GM12878 (cell line): ENCODE measurements around the gene PCCA. TPM values are rescaled to one million over a fixed set of nuclear protein-coding genes. Genes with fewer than 3 reads are reported as not detected.

Experiments
- ATAC-seq: fragments of 200-7000 bp; cut with Tn5 transposase; 3 replicates; pipeline ENCODE4 v1.9.1; 2020; ENCODE audit warnings: mild to moderate bottlenecking, moderate library complexity
- BruUV-seq: library from RNA; stranded (reverse); fragments of 400-500 nt; replicated peaks from 2 replicates; lab custom pipeline; 2021; lab: Mats Ljungman, UMichigan
- CTCF ChIA-PET: fragments of 300-600 bp; sonication (Branson Sonifier 250); formaldehyde crosslinking; extraction: SDS; loops from one replicate; lab custom pipeline; 2021; ENCODE audit warnings: inconsistent platforms; lab: Yijun Ruan, JAX
- POLR2A ChIA-PET: fragments of 350-600 bp; formaldehyde crosslinking; extraction: SDS; loops from one replicate; lab custom pipeline; 2021; ENCODE audit warnings: inconsistent platforms; lab: Charles Lee
- RAD21 ChIA-PET: fragments of 300-600 bp; sonication (Branson Sonifier 250); formaldehyde crosslinking; loops from one replicate; lab custom pipeline; 2023; ENCODE audit warnings: antibody characterized with exemption; ENCODE audit not compliant: unreplicated experiment; lab: Charles Lee
- SMC1A ChIA-PET: fragments of 300-600 bp; sonication (Branson Sonifier 250); formaldehyde crosslinking; loops from one replicate; lab custom pipeline; 2023; ENCODE audit not compliant: unreplicated experiment, uncharacterized antibody; lab: Charles Lee
- DNase-seq: peaks from one replicate; pipeline ENCODE4 v3.0.0-alpha.2; 2011; ENCODE audit warnings: low read depth, low spot score
- FAIRE-seq: peaks from 3 replicates; lab custom pipeline; 2011; peaks lifted over from hg19 to GRCh38; lab: Jason Lieb, UNC
- H2AFZ ChIP-seq: 2 replicates; pipeline ENCODE4 v1.6.0; 2011; ENCODE audit warnings: low read depth, low read length, control low read depth; ENCODE audit not compliant: control insufficient read depth
- H3K27ac ChIP-seq: 2 replicates; pipeline ENCODE4 v1.5.1; 2011; ENCODE audit warnings: control low read depth; ENCODE audit not compliant: control insufficient read depth, insufficient read depth
- H3K27me3 ChIP-seq, 2 experiments: replicated peaks in 1 of 2; 2 replicates each; pipeline versions ENCODE4 v1.6.0 to v1.6.1; 2011; ENCODE audit warnings: low read length in 1 of 2; ENCODE audit not compliant: control insufficient read depth in 2 of 2, insufficient read depth in 2 of 2
- H3K36me3 ChIP-seq, 2 experiments: 2 replicates each; pipeline ENCODE4 v1.5.1; 2011; ENCODE audit warnings: low read length in 1 of 2; ENCODE audit not compliant: control insufficient read depth in 2 of 2, insufficient read depth in 2 of 2
- H3K4me1 ChIP-seq: 2 replicates; pipeline ENCODE4 v1.6.1; 2011; ENCODE audit warnings: mild to moderate bottlenecking, low read length, moderate library complexity, mixed read lengths; ENCODE audit not compliant: control insufficient read depth, insufficient read depth
- H3K4me2 ChIP-seq: 2 replicates; pipeline ENCODE4 v1.6.0; 2011; ENCODE audit warnings: control low read depth; ENCODE audit not compliant: control insufficient read depth, insufficient read depth
- H3K4me3 ChIP-seq: fragments of 200-600 bp; sonication (generic); 2 replicates; pipeline ENCODE4 v1.5.1; 2016
- H3K79me2 ChIP-seq: 2 replicates; pipeline ENCODE4 v1.6.0; 2011; ENCODE audit warnings: low read length; ENCODE audit not compliant: control insufficient read depth, insufficient read depth
- H3K9ac ChIP-seq: 2 replicates; pipeline ENCODE4 v1.8.0; 2011; ENCODE audit warnings: low read length, control low read depth, mixed read lengths; ENCODE audit not compliant: control insufficient read depth, insufficient read depth
- H3K9me3 ChIP-seq: replicated peaks from 3 replicates; pipeline ENCODE4 v1.5.1; 2011; ENCODE audit warnings: mild to moderate bottlenecking, low read length; ENCODE audit not compliant: control insufficient read depth, insufficient read depth
- H4K20me1 ChIP-seq: 2 replicates; pipeline ENCODE4 v1.6.0; 2011; ENCODE audit not compliant: control insufficient read depth, insufficient read depth
- CBFB ChIP-seq: IDR thresholded peaks from 2 replicates; pipeline ENCODE4 v1.6.1; 2016; ENCODE audit warnings: antibody characterized with exemption, low read depth
- CBX3 ChIP-seq: fragments of 200-600 bp; sonication (generic); IDR thresholded peaks from 2 replicates; pipeline ENCODE4 v1.6.1; 2016; ENCODE audit warnings: low read depth, borderline replicate concordance
- CHD2 ChIP-seq: IDR thresholded peaks from 2 replicates; pipeline ENCODE4 v1.6.1; 2011; ENCODE audit warnings: low read depth, low read length, improper control_type of control experiment, borderline replicate concordance
- EED ChIP-seq: sonication (generic); IDR thresholded peaks from 2 replicates; pipeline ENCODE4 v1.6.1; 2016; ENCODE audit warnings: antibody characterized with exemption, low read depth
- EZH2 ChIP-seq: IDR thresholded peaks from 2 replicates; pipeline ENCODE4 v1.6.1; 2012; ENCODE audit warnings: low read depth, mild to moderate bottlenecking, control low read depth, inconsistent platforms, low read length, borderline replicate concordance; ENCODE audit not compliant: control insufficient read depth
- IKZF2 ChIP-seq, 2 experiments: fragments of 450-650 bp; IDR thresholded peaks; 2 replicates each; pipeline ENCODE4 v1.6.1; 2017; ENCODE audit warnings: mild to moderate bottlenecking in 2 of 2, moderate library complexity in 2 of 2
- JUNB ChIP-seq: IDR thresholded peaks from 2 replicates; pipeline ENCODE4 v1.6.1; 2016; ENCODE audit warnings: antibody characterized with exemption, mild to moderate bottlenecking
- RUNX3 ChIP-seq: IDR thresholded peaks from 2 replicates; pipeline ENCODE4 v1.6.1; 2012; ENCODE audit warnings: low read length, inconsistent platforms
- TCF3 ChIP-seq: IDR thresholded peaks from 2 replicates; pipeline ENCODE4 v1.6.1; 2012; ENCODE audit warnings: low read depth, mild to moderate bottlenecking, low read length, borderline replicate concordance; ENCODE audit not compliant: insufficient read depth
- TCF7 ChIP-seq: IDR thresholded peaks from 2 replicates; pipeline ENCODE4 v1.6.1; 2014; ENCODE audit warnings: antibody characterized with exemption, borderline replicate concordance
- ZNF274 ChIP-seq: IDR thresholded peaks from one replicate; pipeline ENCODE4 v1.8.0; 2011; ENCODE audit not compliant: insufficient read length, insufficient read depth
- ZSCAN29 ChIP-seq: fragments of 450-650 bp; IDR thresholded peaks from 2 replicates; pipeline ENCODE4 v1.6.1; 2017; ENCODE audit warnings: mild to moderate bottlenecking, moderate library complexity
- WGBS: methylation state at CpG from one replicate; pipeline ENCODE4 v1.1.6; 2016; ENCODE audit warnings: low lambda C conversion rate; ENCODE audit not compliant: insufficient replicate concordance, insufficient coverage; ENCODE audit errors: missing lambda C conversion rate; 5-methylcytosine and 5-hydroxymethylcytosine counted together
- in situ Hi-C: fragments of 300-500 bp; cut with MboI; formaldehyde crosslinking; loops from 9 replicates; pipeline ENCODE4 v1.14.3; 2018; ENCODE audit warnings: mixed read lengths
- intact Hi-C: fragments of 100-400 bp; cut with micrococcal nuclease; formaldehyde crosslinking; loops from one replicate; pipeline ENCODE4 v1.14.2; 2022; ENCODE audit not compliant: unreplicated experiment
- polyA plus RNA-seq, 11 experiments: library from polyadenylated mRNA; depleted of rRNA in 4 of 11; unstranded in 6 of 11; stranded (reverse) in 5 of 11; fragments of >200 nt; fragmentation: Nextera tagmentation in 4 of 11; fragmentation: Illumina TruSeq in 1 of 11; extraction: Ambion mirVana in 4 of 11; extraction: Trizol in 1 of 11; gene quantifications; 1 replicate in 1 of 11; 2 replicates in 10 of 11; pipeline versions ENCODE4 v1.2.1 to v1.2.3, GENCODE V29; 2011 to 2016; ENCODE audit warnings: inconsistent platforms in 2 of 11, missing spikeins in 2 of 11, low read depth in 1 of 11
- total RNA-seq, 4 experiments: library from RNA; depleted of rRNA in 3 of 4; stranded (reverse); fragments of >200 nt in 3 of 4; fragmentation: Illumina TruSeq in 1 of 4; extraction: Trizol in 1 of 4; gene quantifications; 2 replicates each; pipeline versions ENCODE4 v1.2.1 to v1.2.3, GENCODE V29; 2013 to 2021
- TF ChIP-seq, protein P1 (sequence below): fragments of 450-650 bp; IDR thresholded peaks from 2 replicates; pipeline ENCODE4 v1.6.1; 2018; ENCODE audit warnings: borderline replicate concordance, mild to moderate bottlenecking; ENCODE audit not compliant: partially characterized antibody
- TF ChIP-seq, protein P2 (sequence below): fragments of 450-650 bp; IDR thresholded peaks from 2 replicates; pipeline ENCODE4 v1.6.1; 2016; ENCODE audit warnings: mild to moderate bottlenecking
- TF ChIP-seq, protein P3 (sequence below): IDR thresholded peaks from 2 replicates; pipeline ENCODE4 v1.6.1; 2011; ENCODE audit warnings: low read depth, mild to moderate bottlenecking, low read length, moderate library complexity, borderline replicate concordance; ENCODE audit errors: extremely low read depth

The PCCA gene
- total and polyA plus RNA-seq, 10 of the 15 experiments (the other 5 are each of a cell fraction or from before 2014, with no cell fraction given): 5.9 to 18.2 (median 12.4) TPM

DNA sequence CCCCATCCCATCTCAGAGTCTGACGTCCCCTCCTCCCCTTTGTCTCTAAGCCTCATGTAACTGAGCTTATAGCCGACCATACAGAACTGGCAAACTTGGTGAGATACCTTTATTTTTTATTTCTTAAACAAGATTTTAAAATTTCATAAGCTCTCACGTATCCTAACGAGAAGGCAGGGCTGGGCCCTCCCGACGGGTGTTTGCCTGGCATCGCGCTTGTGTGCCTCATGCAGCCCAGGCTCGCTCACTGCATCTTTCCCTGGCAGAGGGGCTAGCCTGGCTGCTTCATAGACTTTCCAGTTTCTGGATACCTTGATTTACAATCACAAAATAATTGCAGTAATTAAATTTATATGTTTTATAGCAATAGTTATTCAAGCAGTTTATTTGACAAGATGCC is 430.7 kb downstream of the PCCA start:
- WGBS: 97% methylated on average over 9 of the region's 9 CpGs
- TF ChIP-seq EZH2 (no peak), CBFB (no peak), CHD2 (no peak), EED (no peak), JUNB (no peak), ZNF274 (no peak), TCF7 (no peak), CBX3 (no peak), TCF3 (no peak), IKZF2 (IDR thresholded peaks at IDR 0.05) (no peak), ZSCAN29 (no peak), RUNX3 (no peak)
- TF ChIP-seq, protein P1, sequence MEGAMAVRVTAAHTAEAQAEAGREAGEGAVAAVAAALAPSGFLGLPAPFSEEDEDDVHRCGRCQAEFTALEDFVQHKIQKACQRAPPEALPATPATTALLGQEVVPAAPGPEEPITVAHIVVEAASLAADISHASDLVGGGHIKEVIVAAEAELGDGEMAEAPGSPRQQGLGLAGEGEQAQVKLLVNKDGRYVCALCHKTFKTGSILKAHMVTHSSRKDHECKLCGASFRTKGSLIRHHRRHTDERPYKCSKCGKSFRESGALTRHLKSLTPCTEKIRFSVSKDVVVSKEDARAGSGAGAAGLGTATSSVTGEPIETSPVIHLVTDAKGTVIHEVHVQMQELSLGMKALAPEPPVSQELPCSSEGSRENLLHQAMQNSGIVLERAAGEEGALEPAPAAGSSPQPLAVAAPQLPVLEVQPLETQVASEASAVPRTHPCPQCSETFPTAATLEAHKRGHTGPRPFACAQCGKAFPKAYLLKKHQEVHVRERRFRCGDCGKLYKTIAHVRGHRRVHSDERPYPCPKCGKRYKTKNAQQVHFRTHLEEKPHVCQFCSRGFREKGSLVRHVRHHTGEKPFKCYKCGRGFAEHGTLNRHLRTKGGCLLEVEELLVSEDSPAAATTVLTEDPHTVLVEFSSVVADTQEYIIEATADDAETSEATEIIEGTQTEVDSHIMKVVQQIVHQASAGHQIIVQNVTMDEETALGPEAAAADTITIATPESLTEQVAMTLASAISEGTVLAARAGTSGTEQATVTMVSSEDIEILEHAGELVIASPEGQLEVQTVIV: no peak
- TF ChIP-seq, protein P2, sequence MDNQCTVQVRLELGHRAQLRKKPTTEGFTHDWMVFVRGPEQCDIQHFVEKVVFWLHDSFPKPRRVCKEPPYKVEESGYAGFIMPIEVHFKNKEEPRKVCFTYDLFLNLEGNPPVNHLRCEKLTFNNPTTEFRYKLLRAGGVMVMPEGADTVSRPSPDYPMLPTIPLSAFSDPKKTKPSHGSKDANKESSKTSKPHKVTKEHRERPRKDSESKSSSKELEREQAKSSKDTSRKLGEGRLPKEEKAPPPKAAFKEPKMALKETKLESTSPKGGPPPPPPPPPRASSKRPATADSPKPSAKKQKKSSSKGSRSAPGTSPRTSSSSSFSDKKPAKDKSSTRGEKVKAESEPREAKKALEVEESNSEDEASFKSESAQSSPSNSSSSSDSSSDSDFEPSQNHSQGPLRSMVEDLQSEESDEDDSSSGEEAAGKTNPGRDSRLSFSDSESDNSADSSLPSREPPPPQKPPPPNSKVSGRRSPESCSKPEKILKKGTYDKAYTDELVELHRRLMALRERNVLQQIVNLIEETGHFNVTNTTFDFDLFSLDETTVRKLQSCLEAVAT: no peak
- TF ChIP-seq, protein P3, sequence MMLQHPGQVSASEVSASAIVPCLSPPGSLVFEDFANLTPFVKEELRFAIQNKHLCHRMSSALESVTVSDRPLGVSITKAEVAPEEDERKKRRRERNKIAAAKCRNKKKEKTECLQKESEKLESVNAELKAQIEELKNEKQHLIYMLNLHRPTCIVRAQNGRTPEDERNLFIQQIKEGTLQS: no peak
- Histone ChIP-seq H3K79me2 (no peaks in the 10 kb centered on the region), H3K36me3 (peaks cover 0 to 3% of the 10 kb centered on the region in 2 experiments; a peak in 1 of 4 replicates), H3K9ac (no peak overlapping the region), H3K27ac (no peak overlapping the region), H3K27me3 (no peaks in the 10 kb centered on the region), H2AFZ (no peak overlapping the region), H3K4me1 (peaks cover 4% of the 10 kb centered on the region; the same call in 1 of the 2 replicates), H4K20me1 (no peaks in the 10 kb centered on the region), H3K4me2 (no peak overlapping the region), H3K9me3 (no peaks in the 10 kb centered on the region), H3K4me3 (no peak overlapping the region)
- BruUV-seq: no TSS peak
- DNase-seq (no peak), FAIRE-seq (no peak), ATAC-seq (no peak)
- SMC1A ChIA-PET: interaction anchor here (0.9 to 1.0 kb wide), 2 partner anchors 9 to 284 kb away, joined by 3 read pairs; no protein-coding TSS in a partner anchor
- POLR2A ChIA-PET: no interaction called here
- RAD21 ChIA-PET: no interaction called here
- CTCF ChIA-PET: no interaction called here
- in situ Hi-C loops: loop anchor here (10.0 kb wide), 1 partner anchor 285 kb away; no protein-coding TSS in a partner anchor
- intact Hi-C loops: loop anchor here (10.0 kb wide), 1 partner anchor 475 kb away; no protein-coding TSS in a partner anchor
